ENCODE results near the gene GRB2.

GRCh38 chr17:75442168-75443103 is 37.0 kb upstream of the GRB2 start:
- TF ChIP-seq GATA2 (IDR thresholded peaks at IDR 0.05; ENCODE audit: low read depth, low read length) (no peak), GATA3 (IDR thresholded peaks at IDR 0.05; ENCODE audit: low read depth, low read length) (no peak)

All from SH-SY5Y (cell line).